ENCODE measurements around the gene ZNF423.

The ZNF423 gene

GRCh38 chr16:49690778-49691177, 165.1 kb downstream of the ZNF423 start:
- TF ChIP-seq CTCF (conservative IDR thresholded peaks at IDR 0.05; ENCODE audit: low read length), result no peak
- DNase-seq (ENCODE audit: low read depth), result no peak
- H3K4me3 ChIP-seq (ENCODE audit: low read length), result no peak overlapping the region

GRCh38 chr16:49688036-49688697, 167.7 kb downstream of the ZNF423 start:
- H3K4me3 ChIP-seq (ENCODE audit: low read length), result no peak overlapping the region
- no peak for DNase-seq (ENCODE audit: low read depth)

GRCh38 chr16:49687476-49688002, 168.4 kb downstream of the ZNF423 start:
- H3K4me3 ChIP-seq (ENCODE audit: low read length), result no peak overlapping the region
- DNase-seq (ENCODE audit: low read depth), result no peak
- no peak for TF ChIP-seq CTCF (conservative IDR thresholded peaks at IDR 0.05; ENCODE audit: low read length)

More at GRCh38 chr16:49688036-49688697, 167.7 kb downstream of the ZNF423 start:
- TF ChIP-seq CTCF (conservative IDR thresholded peaks at IDR 0.05; ENCODE audit: low read length), result no peak

GRCh38 chr16:49684696-49685095, 171.2 kb downstream of the ZNF423 start:
- DNase-seq (ENCODE audit: low read depth), result no peak
- no peak for TF ChIP-seq CTCF (conservative IDR thresholded peaks at IDR 0.05; ENCODE audit: low read length)
- H3K4me3 ChIP-seq (ENCODE audit: low read length), result no peak overlapping the region

- no peak for DNase-seq (ENCODE audit: low read depth)
- TF ChIP-seq CTCF (conservative IDR thresholded peaks at IDR 0.05; ENCODE audit: low read length), result no peak
- no peak overlapping the region for H3K4me3 ChIP-seq (ENCODE audit: low read length)
Observed at GRCh38 chr16:49682577-49683165, 173.2 kb downstream of the ZNF423 start.

GRCh38 chr16:49681217-49681883, 174.6 kb downstream of the ZNF423 start:
- TF ChIP-seq CTCF (conservative IDR thresholded peaks at IDR 0.05; ENCODE audit: low read length), result no peak
- no peak for DNase-seq (ENCODE audit: low read depth)

More at GRCh38 chr16:49681217-49681883, 174.6 kb downstream of the ZNF423 start:
- no peak overlapping the region for H3K4me3 ChIP-seq (ENCODE audit: low read length)
